HepG2 (cell line): ENCODE data around the gene ERMARD. TPM values are rescaled to one million over a fixed set of nuclear protein-coding genes. Genes with fewer than 3 reads are reported as not detected.

ENCODE experiments used
- ATF7 ChIP-seq, 2 experiments: fragments of 450-650 bp in 1 of 2; sonication (generic) in 1 of 2; formaldehyde crosslinking in 1 of 2; IDR thresholded peaks; 2 replicates each; pipeline versions ENCODE4 v1.4.0 to v1.6.1; 2016 to 2020; ENCODE audit warnings: antibody characterized with exemption in 1 of 2, mild to moderate bottlenecking in 1 of 2, missing genetic modification reagents in 1 of 2
- BORCS8-MEF2B ChIP-seq: sonication (generic); formaldehyde crosslinking; IDR thresholded peaks from 2 replicates; pipeline ENCODE4 v1.8.0; 2022; ENCODE audit warnings: mild to moderate bottlenecking, missing genetic modification reagents
- DZIP1 ChIP-seq: sonication (generic); formaldehyde crosslinking; IDR thresholded peaks from 2 replicates; pipeline ENCODE4 v1.5.0; 2020; ENCODE audit warnings: mild to moderate bottlenecking, missing genetic modification reagents
- GABPA ChIP-seq, 2 experiments: IDR thresholded peaks; 2 replicates each; pipeline ENCODE4 v1.6.1; 2011 to 2016; ENCODE audit warnings: low read depth in 2 of 2, low read length in 1 of 2, missing biosample characterization in 1 of 2, missing genetic modification characterization in 1 of 2
- GATAD2A ChIP-seq: IDR thresholded peaks from 2 replicates; pipeline ENCODE4 v1.6.1; 2016
- HDAC1 ChIP-seq: sonication (generic); formaldehyde crosslinking; IDR thresholded peaks from 2 replicates; pipeline ENCODE4 v1.5.1; 2020; ENCODE audit warnings: mild to moderate bottlenecking, missing genetic modification reagents
- MLXIP ChIP-seq: sonication (generic); formaldehyde crosslinking; IDR thresholded peaks from 2 replicates; pipeline ENCODE4 v1.9.0; 2021; ENCODE audit warnings: missing genetic modification reagents, borderline replicate concordance
- PRMT3 ChIP-seq: sonication (generic); formaldehyde crosslinking; IDR thresholded peaks from 2 replicates; pipeline ENCODE4 v1.8.1; 2022; ENCODE audit warnings: low read depth, mild to moderate bottlenecking, moderate library complexity, missing genetic modification reagents, borderline replicate concordance
- RFX1 ChIP-seq: fragments of 450-650 bp; IDR thresholded peaks from 2 replicates; pipeline ENCODE4 v1.6.1; 2017
- RFX5 ChIP-seq: IDR thresholded peaks from 2 replicates; pipeline ENCODE4 v1.6.1; 2011; ENCODE audit warnings: low read depth, low read length, improper control_type of control experiment
- SMAD1 ChIP-seq: sonication (generic); formaldehyde crosslinking; IDR thresholded peaks from 2 replicates; pipeline ENCODE4 v1.4.0; 2020; ENCODE audit warnings: missing genetic modification reagents, low read depth, mild to moderate bottlenecking, borderline replicate concordance
- SOX5 ChIP-seq: IDR thresholded peaks from 2 replicates; pipeline ENCODE4 v1.6.1; 2016; ENCODE audit warnings: borderline replicate concordance
- SP5 ChIP-seq: IDR thresholded peaks from 2 replicates; pipeline ENCODE4 v1.6.1; 2016; ENCODE audit warnings: low read depth, borderline replicate concordance
- ZBTB1 ChIP-seq: sonication (generic); formaldehyde crosslinking; IDR thresholded peaks from 2 replicates; pipeline ENCODE4 v1.4.0; 2020; ENCODE audit warnings: missing genetic modification reagents, borderline replicate concordance
- ZBTB34 ChIP-seq: sonication (generic); formaldehyde crosslinking; IDR thresholded peaks from 2 replicates; pipeline ENCODE4 v1.8.0; 2022; ENCODE audit warnings: mild to moderate bottlenecking, missing genetic modification reagents
- ZNF557 ChIP-seq: sonication (generic); formaldehyde crosslinking; IDR thresholded peaks from 2 replicates; pipeline ENCODE4 v1.4.0; 2020; ENCODE audit warnings: missing genetic modification reagents
- ZNF670 ChIP-seq: sonication (generic); formaldehyde crosslinking; IDR thresholded peaks from 2 replicates; pipeline ENCODE4 v1.8.0; 2022; ENCODE audit warnings: mild to moderate bottlenecking, missing genetic modification reagents, borderline replicate concordance
- ZNF749 ChIP-seq: sonication (generic); formaldehyde crosslinking; IDR thresholded peaks from 2 replicates; pipeline ENCODE4 v1.8.0; 2022; ENCODE audit warnings: mild to moderate bottlenecking, missing genetic modification reagents, moderate library complexity, borderline replicate concordance
- ZNF775 ChIP-seq: sonication (generic); formaldehyde crosslinking; IDR thresholded peaks from 2 replicates; pipeline ENCODE4 v1.4.0; 2020; ENCODE audit warnings: missing genetic modification reagents, mild to moderate bottlenecking, moderate library complexity, borderline replicate concordance
- polyA plus RNA-seq, 8 experiments: library from polyadenylated mRNA; depleted of rRNA in 3 of 8; stranded (reverse) in 7 of 8; unstranded in 1 of 8; fragments of >200 nt; fragmentation: Illumina TruSeq in 4 of 8; extraction: Trizol in 4 of 8; gene quantifications; 2 replicates each; pipeline versions ENCODE4 v1.2.1 to v1.2.3, GENCODE V29; 2011 to 2016; ENCODE audit warnings: low read depth in 4 of 8, missing spikeins in 1 of 8, mixed read lengths in 1 of 8; ENCODE audit not compliant: insufficient read depth in 1 of 8
- total RNA-seq, 5 experiments: library from RNA; depleted of rRNA; stranded (reverse); fragments of >200 nt; fragmentation: Illumina TruSeq; extraction: Trizol; gene quantifications; 2 replicates each; pipeline ENCODE4 v1.2.3, GENCODE V29; 2016; ENCODE audit warnings: low read depth in 1 of 5

ERMARD gene
- total and polyA plus RNA-seq, 2 of the 13 experiments (the other 11 are each of a cell fraction or from before 2014, with no cell fraction given): 8.8 to 10.7 TPM

GRCh38 chr6:169725125-169726048 lies 26.0 kb upstream of the ERMARD start (continued):
- TF ChIP-seq DZIP1 (CRISPR knock-in tag) (peak; percentile 10; the same call in 1 of the 2 replicates), BORCS8-MEF2B (CRISPR knock-in tag) (no peak; the same call in 1 of the 2 replicates), SP5 (CRISPR knock-in tag) (peak; percentile 90), GABPA (IDR thresholded peaks at IDR 0.05; ENCODE audit: low read depth, low read length) (no peak), GABPA (CRISPR knock-in tag; IDR thresholded peaks at IDR 0.05; ENCODE audit: low read depth) (peak; percentile 40; the same call in 1 of the 2 replicates), RFX1 (no peak), ZNF557 (CRISPR knock-in tag) (peak; percentile 65; the same call in 1 of the 2 replicates), HDAC1 (peak; percentile 54), SMAD1 (no peak), ZBTB34 (peak; percentile 19; the same call in 1 of the 2 replicates), PRMT3 (CRISPR knock-in tag) (0 out of 2 replicates have a peak, but pooled peaks have one; percentile 29), GATAD2A (CRISPR knock-in tag) (peak; percentile 92), ZNF749 (CRISPR knock-in tag) (no peak), SOX5 (CRISPR knock-in tag) (peak; percentile 98), RFX5 (no peak), ZBTB1 (CRISPR knock-in tag) (no peak), MLXIP (no peak), ZNF670 (CRISPR knock-in tag) (no peak; the same call in 1 of the 2 replicates), ZNF775 (peak; percentile 19; the same call in 1 of the 2 replicates), ATF7 (IDR thresholded peaks at IDR 0.05) (peak; percentile 42; the same call in 1 of the 2 replicates), ATF7 (CRISPR knock-in tag; IDR thresholded peaks at IDR 0.05) (peak; percentile 13; the same call in 1 of the 2 replicates)
